HG03039 (cell line): ENCODE data around the gene GPATCH2.
A peak's percentile ranks its signal among the peaks of the same experiment; 100 is the strongest.
"Not testable (repeated sequence)": the region's sequence is repeated elsewhere in the genome, so short reads cannot be mapped to it uniquely, and the experiment has no call there.

ENCODE experiments used
- ATAC-seq: cut with Tn5 transposase; IDR thresholded peaks from one replicate; pipeline ENCODE4 v1.9.1; 2021; ENCODE audit warnings: mild to moderate bottlenecking, moderate library complexity; ENCODE audit not compliant: unreplicated experiment

The GPATCH2 gene

GRCh38 chr1:217584286-217584811 is 46.5 kb downstream of the GPATCH2 start:
- ATAC-seq: not testable (repeated sequence)

DNA sequence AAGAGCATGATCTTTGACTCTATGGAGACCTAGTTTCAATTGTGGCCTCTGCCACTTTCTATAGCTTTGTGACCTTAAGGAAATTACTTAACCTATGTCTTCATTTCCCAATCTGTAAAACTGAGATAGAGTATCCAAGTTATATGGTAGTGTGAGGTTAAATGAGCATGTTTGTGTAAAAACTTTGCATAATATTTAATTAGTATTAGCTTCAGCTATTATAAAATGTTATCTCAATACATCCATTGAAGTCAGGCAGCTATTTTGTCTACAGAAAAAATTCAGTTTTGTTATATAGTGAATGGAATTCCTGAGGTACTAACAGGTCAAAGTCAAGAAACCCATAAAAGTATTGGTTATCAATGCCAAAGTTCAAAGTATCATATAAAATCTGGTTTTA is 53.6 kb downstream of the GPATCH2 start:
- no peak for ATAC-seq

DNA sequence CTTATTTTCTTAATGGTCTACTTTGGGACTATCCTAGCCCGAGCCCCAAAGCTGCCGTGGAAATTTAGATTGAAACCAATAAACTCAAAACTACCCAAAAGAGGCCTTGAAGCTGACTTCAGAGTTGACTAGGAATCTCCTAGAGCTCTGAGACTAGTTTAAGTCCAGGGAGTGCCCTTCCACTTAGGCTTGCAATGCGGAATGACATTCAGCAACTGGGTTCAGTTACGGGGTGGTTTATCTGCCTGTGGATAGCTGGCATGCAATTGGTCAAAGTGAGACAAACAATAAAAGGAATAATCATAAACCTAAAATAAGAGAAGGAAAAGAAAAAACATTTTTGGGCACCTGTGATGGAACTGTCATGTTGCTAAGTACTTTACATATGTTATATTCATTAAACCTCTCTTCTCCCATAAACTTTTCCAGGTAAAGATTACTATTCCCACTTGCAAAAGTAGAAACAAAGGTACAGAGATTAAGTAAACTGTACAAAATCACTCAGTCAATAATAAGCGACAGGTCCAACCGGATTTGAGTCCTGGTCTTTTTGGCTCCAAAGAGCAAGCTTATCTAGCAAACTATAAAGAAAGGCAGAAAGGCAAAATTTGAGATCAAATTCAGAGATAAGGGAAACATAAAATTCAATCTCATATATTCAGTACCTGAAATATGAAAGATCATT is 56.5 kb downstream of the GPATCH2 start:
- ATAC-seq: no peak

- no peak for ATAC-seq
These were observed 61.9 kb downstream of the GPATCH2 start for GRCh38 chr1:217569021-217569420.

GRCh38 chr1:217568200-217568599 is 62.7 kb downstream of the GPATCH2 start:
- ATAC-seq: no peak

- no peak for ATAC-seq
These were observed 66.1 kb downstream of the GPATCH2 start for GRCh38 chr1:217564833-217565232.

DNA sequence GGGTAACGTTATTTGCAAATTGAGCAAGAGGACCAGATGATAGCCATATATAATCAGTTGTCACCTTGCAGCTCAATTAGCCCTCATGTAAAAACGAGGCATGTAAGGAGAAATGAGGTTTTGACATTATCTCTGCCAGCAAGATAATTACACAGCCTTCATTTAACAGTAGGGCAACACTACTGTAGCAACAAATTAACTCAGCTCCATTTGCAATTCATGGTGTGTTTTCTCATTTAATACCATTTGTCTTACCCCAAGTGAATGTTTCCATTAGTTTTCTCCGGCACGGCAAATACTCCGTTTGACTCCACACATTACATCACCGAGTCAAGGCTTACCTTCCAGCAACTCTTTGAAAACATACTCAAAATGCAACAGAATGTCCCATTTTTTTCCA is 66.7 kb downstream of the GPATCH2 start:
- ATAC-seq: no peak

DNA sequence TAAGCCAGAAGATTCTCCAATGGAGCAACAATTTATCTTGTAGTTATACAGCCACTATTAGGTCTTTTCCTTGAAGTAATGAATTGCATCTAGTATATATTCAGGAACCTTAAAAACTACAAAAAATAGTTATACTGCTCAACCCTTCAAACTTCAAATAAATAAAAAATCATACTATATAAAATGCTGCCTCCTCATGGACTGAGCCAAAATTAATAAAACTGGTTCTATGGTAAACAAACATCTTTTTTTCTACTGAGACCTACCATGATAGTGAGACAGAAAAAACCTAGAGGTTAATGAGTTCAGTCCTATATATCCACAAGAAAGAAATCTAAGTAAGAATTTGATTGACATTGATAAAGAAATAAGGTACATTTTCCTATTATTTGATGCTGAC is 67.7 kb downstream of the GPATCH2 start:
- no peak for ATAC-seq

- ATAC-seq: no peak
These were observed 68.5 kb downstream of the GPATCH2 start for GRCh38 chr1:217562229-217562878.

GRCh38 chr1:217561446-217561845 is 69.4 kb downstream of the GPATCH2 start:
- ATAC-seq: no peak

- ATAC-seq: no peak
These were observed 76.0 kb downstream of the GPATCH2 start for GRCh38 chr1:217554849-217555248.

- ATAC-seq: no peak
These were observed 76.9 kb downstream of the GPATCH2 start for GRCh38 chr1:217553949-217554509.

GRCh38 chr1:217552339-217552951 is 78.4 kb downstream of the GPATCH2 start:
- no peak for ATAC-seq

DNA sequence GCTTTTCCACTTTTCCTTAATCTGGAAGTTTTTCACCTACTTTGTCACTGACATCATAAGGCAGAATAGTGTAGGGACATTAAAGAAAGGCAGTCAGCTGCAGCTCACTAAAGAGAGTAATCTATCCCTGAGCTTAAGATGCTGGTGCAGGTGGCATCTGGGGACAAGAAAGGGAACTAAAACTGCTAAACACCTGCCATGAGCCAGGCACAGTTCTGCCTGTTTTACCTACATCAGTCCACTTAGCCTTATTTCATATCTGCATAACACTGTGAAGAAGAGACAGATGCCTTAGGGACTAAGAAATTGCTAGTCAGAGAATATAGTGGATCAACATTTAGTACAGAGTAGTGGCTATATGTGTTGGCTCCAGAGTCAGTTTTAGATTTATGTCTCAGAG is 88.1 kb downstream of the GPATCH2 start:
- ATAC-seq: peak; percentile 96

DNA sequence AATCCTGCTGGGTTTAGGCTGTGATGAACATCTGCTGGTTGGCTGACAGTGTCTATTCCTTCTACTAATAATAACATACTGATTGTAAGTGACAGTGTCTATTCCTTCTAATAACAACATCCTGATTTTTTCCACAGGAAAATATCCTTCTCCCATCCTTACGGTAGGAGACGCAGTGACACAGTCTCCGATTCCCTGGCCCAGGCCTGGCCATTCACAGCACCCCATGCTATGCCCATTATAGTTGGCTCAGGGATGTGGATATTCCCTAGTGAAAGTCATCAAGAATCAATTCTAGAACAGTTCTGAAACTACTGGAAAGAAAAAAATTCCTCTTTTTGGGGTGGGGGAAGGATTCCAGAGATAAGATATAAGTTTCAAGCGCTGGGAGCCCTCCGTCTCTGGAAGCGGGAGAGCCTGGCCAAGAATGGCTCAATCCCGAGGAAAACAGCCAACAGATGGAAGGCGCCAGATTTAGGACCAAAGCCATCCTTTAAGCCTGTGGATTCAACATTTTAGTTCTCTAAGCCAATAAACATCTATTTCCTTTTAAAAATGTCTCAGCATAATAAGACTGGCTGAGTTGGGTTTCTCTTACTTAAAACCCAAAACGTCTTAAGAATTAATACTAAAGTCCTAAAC is 88.6 kb downstream of the GPATCH2 start:
- no peak for ATAC-seq

DNA sequence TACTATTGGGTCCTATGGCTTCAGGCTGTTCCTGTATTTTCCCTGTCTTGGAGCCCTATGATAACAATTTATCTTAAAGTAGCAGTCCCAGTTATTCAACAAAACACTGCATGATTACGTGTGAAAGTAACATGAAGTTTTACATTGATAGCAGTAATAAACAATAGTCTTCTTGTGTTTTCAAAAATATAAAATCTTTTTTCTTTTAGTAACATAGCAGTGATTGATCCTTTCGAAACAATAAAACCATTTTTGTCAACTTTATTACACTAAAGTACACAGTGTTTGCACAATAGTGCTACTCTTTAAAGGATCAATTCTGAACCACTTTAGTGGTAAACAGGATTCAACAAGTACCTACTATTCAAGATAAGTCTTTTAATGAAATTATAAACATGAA is 90.6 kb downstream of the GPATCH2 start:
- ATAC-seq: no peak

- no peak for ATAC-seq
These were observed 91.4 kb downstream of the GPATCH2 start for GRCh38 chr1:217539510-217539909.

GRCh38 chr1:217535601-217536377 is 95.1 kb downstream of the GPATCH2 start:
- ATAC-seq: no peak

DNA sequence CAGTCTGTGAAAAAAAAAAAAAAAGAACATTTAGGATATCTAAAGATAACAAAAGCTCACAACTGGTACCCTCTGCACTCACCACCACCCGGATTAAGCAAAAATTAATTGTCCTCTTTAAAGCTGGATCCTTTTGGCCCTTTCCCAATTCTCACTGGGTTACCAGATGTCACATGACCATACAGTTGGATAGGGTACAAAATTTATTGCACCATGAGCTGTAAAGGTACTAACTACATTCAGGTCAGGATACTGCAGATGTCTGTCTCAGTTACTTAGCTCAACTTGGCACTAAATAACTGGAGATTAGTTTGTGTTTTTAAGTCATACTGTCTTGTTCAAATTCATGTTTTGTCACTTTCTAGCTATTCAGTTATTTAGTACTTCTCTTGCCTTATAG is 96.3 kb downstream of the GPATCH2 start:
- ATAC-seq: no peak

- no peak for ATAC-seq
These were observed 102.6 kb downstream of the GPATCH2 start for GRCh38 chr1:217528271-217528670.
